GM19025 (cell line): ENCODE measurements around the gene GJC1.
"Not testable (repeated sequence)": the region's sequence is repeated elsewhere in the genome, so short reads cannot be mapped to it uniquely, and the experiment has no call there.

Experiments
- ATAC-seq: cut with Tn5 transposase; IDR thresholded peaks from one replicate; pipeline ENCODE4 v1.9.1; 2021; ENCODE audit warnings: mild to moderate bottlenecking, low read depth, moderate library complexity; ENCODE audit not compliant: unreplicated experiment

GJC1 gene

GRCh38 chr17:44763170-44763569 is 66.9 kb downstream of the GJC1 start:
- no peak for ATAC-seq

GRCh38 chr17:44761932-44762810 is 67.9 kb downstream of the GJC1 start:
- ATAC-seq: no peak

- no peak for ATAC-seq
Measured at GRCh38 chr17:44760474-44761308, 69.4 kb downstream of the GJC1 start.

GRCh38 chr17:44759916-44760243 is 70.2 kb downstream of the GJC1 start:
- no peak for ATAC-seq

GRCh38 chr17:44759086-44759915 is 70.8 kb downstream of the GJC1 start:
- ATAC-seq: no peak

- no peak for ATAC-seq
Measured at GRCh38 chr17:44758414-44759085, 71.5 kb downstream of the GJC1 start, which contains the start of gene ADAM11. ADAM11 (plus strand) TSS chr17:44758988; CDS start chr17:44759200, 212 bp downstream.

- ATAC-seq: no peak
Measured at GRCh38 chr17:44757918-44758413, 72.1 kb downstream of the GJC1 start.

GRCh38 chr17:44757045-44757917 is 72.8 kb downstream of the GJC1 start:
- no peak for ATAC-seq

GRCh38 chr17:44755180-44755579 is 74.9 kb downstream of the GJC1 start:
- ATAC-seq: not testable (repeated sequence)

GRCh38 chr17:44754276-44754675 is 75.8 kb downstream of the GJC1 start:
- ATAC-seq: no peak

- ATAC-seq: no peak
Measured at GRCh38 chr17:44752953-44753861, 76.9 kb downstream of the GJC1 start.

- no peak for ATAC-seq
Measured at GRCh38 chr17:44751806-44752205, 78.3 kb downstream of the GJC1 start.

- no peak for ATAC-seq
Measured at GRCh38 chr17:44751331-44751730, 78.8 kb downstream of the GJC1 start.

- ATAC-seq: no peak
Measured at GRCh38 chr17:44749980-44750318, 80.1 kb downstream of the GJC1 start.

GRCh38 chr17:44749076-44749979 is 80.8 kb downstream of the GJC1 start:
- ATAC-seq: no peak
